IPS DF 4.7 (cell line): ENCODE measurements around the gene DENND5A.
"Not testable (repeated sequence)": the region's sequence is repeated elsewhere in the genome, so short reads cannot be mapped to it uniquely, and the experiment has no call there.

Source experiments
- DNase-seq: peaks from one replicate; pipeline ENCODE4 v3.0.0-alpha.2; 2013; ENCODE audit warnings: low spot score; ENCODE audit errors: extremely low read depth

The DENND5A gene

DNA sequence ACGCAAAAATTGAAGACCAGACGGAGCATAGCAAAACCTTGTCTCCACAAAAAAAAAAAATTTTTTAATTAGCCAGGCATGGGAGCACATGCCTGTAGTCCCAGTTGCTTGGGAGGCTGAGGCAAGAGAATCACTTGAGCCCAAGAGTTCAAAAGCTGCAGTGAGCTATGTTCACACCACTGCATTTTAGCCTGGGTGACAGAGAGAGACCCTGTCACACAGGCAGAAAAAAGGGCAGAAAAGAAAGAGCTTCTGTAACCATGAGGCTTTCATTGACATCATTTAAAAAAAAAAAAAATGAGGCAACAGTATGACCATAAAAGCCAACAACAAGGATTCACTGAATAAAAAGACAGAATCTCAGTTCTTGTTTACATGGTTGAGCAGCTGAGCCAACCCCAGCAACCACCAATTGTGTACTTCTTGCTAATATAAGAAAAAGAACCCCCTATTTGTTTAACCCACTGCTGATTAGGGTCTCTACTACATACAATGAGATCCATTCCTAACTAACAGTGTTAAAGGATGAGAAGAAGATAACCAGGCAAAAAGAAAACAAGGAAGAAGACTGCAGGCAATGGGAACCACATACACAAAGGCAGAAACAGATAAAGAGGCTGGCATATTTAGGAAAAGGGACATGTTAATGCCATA, 87.6 kb downstream of the DENND5A start:
- DNase-seq, result no peak

DNA sequence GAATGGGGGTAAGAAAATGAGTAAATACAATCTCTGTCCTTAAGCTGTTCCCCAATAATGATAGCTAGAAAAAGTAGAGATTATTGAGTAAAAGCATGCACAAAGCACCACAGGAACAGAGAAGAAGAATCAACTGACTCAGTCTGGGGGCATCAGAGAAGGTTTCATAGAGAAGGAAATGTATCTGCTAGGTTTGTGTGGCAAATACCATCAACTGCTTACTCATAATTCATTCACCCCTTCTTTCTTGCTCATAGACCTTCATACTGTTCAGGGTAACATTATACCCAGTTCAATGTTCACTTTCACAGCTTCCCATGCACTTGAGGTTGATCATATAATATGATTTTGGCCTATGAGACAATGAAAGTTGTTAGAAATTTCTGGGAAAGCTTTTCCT, 88.6 kb downstream of the DENND5A start:
- no peak for DNase-seq

DNA sequence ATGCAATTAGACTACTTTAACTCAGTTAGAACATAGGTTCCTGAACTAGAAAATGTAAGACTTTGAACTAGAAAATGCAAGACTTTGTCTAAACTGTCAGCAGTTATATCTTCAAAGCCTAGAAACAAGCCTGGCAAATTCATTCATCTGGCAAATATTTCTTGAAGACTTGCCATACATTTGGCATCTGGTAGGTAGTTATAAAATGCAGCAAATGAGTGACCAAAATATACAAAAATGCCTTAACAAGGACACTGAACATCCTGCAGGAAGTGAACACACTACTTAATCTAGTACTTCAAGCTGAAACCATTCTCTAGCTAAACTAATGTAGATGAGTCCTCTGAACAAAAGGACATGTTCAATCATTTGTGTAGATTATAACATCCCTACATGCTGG, 89.0 kb downstream of the DENND5A start:
- no peak for DNase-seq

DNA sequence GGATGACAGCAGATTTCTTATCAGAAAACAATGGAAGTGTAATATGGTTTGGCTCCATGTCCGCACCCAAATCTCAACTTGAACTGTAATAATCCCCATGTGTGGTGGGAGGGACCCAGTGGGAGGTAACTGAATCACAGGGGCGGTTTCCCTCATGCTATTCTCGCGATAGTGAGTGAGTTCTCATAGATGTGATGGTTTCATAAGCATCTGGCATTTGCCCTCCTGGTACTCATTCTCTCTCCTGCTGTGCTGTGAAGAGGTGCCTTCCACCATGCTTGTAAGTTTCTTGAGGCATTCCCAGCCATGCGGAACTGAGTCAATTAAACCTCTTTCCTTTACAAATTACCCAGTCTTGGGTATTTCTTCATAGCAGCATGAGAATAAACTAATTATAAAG, 92.8 kb downstream of the DENND5A start:
- no peak for DNase-seq

DNA sequence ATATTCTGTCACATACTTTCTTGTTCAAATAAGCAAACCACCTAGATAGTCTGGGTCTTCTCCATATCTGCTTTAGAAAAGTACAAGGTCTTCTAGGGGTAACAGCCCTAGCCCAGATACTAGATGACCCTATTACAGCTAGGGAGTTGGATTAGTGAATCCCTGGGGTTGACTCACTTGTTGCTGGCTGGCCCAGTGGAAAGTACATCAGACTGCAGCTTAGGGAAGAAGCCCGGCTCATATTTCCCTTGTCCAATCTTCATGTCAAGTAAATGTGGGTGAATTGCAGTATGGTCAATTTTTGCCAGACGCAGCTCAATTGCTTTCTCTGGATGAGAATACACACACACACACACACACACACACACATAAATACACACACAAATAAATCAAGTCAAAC, 94.7 kb downstream of the DENND5A start:
- no peak for DNase-seq

DNA sequence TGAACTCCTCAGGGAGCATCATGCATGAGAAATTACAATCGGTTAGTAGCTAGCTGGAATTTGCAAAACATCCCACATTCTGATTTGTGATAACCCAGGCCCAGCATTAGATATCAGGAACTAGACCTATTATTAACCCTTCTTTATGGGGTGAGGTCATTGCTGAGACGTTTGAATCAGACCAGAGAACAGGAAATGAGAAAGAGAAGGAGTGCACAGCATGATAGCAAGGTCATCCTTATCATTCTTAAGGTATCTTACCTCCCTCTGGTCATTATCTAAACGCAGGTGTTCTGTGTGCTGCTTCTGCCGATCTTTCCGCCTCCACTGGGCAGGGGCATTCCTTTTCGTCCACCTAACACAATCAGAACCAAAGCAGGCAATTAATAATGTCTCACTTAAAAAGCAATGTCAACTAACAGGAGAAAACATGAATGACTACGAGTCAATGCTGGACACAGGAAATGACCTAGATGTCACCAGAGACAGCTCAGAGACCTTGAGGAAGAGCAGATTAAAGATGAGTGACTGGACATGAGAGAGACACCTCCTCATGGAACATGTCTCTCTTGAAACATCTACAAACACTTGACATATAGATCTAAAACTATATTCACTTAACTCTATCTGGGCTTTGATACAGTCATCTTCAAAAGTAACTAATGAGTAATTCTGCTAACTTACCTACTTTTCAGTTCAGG, 95.4 kb downstream of the DENND5A start:
- DNase-seq, result no peak

DNA sequence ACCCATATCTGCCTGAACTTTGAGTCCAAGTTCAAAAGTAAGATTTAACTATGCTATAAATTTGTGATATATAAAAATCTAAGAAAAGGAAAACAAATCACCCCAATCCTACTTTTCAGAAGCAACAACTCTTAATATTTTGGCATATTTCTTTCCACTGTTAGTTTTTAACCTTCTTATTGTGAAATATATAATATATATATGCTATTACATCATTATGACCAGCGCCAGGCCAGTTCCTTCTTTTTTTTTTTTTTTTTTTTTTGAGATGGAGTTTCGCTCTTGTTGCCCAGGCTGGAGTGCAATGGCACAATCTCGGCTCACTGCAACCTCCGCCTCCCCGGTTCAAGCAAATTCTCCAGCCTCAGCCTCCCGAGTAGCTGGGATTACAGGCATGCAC, 103.2 kb downstream of the DENND5A start:
- not testable (repeated sequence) for DNase-seq

DNA sequence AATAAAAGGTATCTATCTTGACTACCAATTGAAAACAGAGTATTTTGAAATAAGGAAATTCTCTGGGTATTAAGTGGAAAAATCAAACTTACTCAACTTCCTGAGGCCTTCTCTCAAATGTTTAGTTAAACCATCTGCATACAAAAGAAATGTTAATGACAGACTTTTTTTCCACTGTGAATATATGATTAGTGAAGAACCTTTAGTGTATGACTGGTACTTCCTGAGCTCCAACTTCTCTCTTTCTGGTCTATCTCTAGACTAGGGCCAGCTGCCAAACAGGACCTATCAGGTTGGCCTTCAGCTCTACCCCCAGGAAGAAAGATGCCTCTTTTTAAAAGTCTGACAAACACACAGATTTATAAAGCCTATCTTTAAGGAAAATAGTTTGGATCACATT, 105.0 kb downstream of the DENND5A start:
- no peak for DNase-seq

DNA sequence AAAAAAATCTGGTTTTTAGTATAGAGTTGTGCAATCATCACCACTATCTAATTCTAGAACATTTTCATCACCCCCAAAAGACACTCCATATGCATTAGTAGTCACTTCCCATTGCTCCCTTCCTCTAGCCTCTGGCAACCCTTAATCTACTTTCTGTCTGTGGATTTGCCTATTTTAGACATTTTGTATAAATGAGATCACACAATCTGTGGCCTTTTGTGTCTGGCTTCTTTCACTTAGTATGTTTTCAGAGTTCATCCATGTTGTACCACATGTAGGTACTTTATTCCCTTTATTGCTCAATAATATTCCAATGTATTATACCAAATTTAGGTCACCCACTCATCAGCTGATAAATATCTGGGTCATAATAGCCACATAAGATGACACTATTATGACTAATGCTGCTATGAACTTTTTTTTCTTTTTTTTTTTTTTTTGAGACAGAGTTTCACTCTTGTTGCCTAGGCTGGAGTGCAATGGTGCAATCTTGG, 106.2 kb downstream of the DENND5A start:
- no peak for DNase-seq

DNA sequence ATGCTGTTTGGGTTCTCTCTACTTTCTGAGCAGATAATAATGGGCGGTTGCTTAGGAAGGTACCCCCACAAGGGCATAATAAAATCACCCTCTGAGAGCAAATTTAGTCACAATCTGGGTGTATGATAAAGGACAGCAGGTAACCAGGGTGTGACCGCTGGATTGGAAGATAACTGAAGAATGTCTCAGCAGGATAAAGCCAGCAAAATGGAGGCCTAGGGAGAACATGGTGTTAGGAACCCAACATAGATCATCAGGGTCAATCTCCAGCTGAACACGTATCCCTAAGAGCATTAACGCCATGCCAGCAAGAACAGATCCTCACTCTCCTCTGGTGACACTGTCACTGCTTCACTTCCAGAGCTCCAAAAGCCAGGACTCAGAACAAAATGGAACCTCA, 109.2 kb downstream of the DENND5A start:
- no peak for DNase-seq

DNA sequence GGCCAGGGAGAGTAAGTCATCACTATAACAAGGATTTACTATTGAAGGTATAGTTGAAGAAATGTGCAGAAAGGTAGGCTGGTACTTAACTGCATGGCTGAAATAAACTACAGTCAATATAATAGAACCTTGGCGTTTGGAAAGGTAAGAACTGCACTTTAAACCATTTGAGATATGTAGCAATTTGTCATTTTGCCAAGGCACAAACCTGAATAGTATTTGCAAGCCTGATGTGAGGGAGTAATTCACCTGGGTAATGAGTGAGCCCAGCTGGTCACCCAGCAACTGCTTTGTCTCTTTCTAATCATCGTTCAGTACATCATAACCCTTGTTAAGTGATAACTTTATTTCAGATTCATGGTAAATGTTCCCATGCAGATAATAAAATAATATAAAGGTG, 111.5 kb downstream of the DENND5A start:
- no peak for DNase-seq

DNA sequence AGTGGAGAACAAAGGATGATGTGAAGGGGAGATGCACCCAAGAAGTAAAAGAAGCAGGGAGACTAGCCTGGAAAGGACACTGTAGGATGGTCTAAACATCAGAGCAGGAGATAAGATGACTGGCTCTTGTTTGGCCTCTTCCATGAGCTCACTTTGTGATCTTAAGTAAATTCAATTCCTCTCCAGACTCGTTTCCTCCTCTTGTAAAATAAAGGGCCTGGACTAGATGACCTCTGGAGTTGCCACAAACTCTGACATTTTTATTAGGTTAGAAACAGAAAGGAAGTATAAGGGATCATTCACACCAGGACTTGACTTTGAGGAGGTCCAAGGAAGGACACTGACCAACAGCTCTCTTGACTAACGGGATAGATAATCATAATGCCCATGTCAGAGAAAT, 113.5 kb downstream of the DENND5A start:
- no peak for DNase-seq

DNA sequence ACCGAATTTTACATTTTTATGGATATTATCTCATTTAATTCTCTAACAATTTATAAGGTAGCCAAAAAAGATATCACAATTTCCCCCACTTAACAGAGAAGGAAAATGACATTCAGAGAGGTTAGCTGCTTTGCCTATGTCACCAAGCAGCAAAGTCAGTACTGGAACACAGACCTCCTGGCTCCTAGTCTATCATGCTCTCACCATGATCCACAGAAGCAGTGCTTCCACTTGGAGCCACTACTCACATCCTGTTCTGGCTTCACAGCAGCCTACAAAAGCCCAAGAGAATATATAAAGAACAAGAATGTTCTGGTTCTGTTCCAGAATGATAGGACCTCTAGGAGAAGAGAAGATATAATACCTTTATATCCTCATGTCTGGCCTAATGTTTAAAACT, 114.2 kb downstream of the DENND5A start:
- no peak for DNase-seq

DNA sequence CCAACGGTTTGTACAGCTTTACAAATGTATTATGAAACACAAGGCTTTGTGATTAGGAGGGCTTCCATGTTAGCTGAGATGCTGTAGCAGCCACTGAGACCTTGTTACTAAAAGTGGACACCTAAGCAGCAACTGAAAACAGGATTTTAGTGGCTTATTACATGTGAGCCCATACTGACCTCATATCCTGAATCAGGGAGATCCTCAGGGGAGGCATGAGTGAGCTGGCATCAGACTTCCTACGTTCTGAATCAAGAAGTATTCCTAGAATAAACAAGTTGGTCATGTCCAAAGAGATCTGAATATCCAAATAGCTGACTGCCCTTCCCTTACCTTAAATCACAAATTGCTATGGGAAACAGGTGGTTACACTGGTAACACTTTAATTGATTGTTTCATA, 114.6 kb downstream of the DENND5A start:
- DNase-seq, result no peak

DNA sequence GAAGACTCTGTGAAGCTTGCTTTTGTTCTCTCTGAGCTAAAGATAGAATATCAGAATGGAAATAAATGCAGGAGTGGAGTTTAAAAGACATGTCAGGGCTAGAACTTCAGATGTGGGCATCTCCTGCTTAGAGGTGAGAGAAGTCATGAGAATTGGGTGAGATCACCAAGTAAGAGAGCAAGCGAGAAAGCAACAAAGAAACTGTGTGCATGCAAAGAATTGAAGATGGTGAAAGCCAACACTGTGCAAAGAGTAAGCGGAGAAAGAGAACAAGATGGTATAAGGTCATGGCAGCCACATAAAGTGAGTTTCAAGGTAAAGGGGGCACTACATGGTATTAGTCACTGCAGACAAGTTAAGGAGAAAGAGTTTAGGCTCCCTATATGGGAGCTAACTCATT, 116.4 kb downstream of the DENND5A start:
- DNase-seq, result no peak

DNA sequence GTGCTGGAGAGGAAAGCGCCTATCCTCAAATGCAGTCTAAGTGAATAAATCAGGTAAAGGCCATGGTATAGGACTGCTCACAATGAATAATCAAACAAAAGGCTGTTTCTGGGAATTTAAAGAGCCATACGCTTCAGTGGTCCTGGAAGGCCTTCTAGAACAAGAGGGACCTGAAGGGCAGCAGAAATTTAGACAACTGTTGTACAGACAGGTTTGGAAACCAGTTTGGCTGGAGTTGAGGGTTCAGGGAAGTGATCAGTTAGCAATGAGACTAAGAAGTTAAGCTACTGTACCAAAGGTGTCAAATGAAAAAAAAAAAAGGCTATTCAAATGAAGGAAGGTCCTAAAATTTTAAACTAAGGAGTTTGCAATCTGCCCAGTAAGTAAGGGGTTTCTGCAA, 117.1 kb downstream of the DENND5A start:
- no peak for DNase-seq

DNA sequence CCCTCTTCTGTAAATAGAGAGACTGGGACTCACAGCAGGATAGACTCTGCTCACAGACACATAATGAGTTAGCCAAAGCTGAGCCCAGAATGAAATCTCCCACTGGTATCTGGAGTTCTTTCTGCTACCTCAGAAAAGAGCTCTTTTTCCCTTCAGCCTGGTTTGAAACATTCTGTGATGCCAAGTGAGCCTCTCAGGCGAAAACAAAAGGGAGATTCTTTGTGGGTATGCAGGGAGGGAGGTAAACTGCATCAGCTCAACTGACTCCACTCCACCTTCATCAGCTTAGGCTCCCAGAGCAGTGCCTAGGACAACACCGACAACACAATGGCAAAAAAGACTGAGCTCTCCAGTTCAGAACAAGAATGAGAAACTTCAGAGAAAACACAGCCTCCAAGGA, 118.7 kb downstream of the DENND5A start:
- DNase-seq, result no peak

DNA sequence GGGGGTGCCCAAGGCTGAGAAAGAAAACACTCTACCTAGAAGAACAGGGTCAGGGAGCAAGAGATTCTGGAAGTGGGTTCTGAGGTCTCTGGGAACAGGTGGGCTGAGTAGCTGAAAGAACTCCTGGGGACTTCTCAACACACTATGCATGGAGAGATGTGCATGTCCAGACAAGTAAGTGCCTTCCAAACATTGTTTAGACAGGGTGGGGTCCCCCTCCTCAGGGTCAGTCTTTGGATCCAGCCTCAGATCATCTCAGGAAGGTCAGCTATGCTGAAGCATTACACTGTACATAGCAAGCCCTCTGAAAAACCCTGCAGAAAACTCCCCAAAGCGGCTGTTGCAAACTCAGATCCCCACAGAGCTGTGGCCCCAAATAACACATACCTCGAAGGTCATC, 119.9 kb downstream of the DENND5A start:
- DNase-seq, result no peak

DNA sequence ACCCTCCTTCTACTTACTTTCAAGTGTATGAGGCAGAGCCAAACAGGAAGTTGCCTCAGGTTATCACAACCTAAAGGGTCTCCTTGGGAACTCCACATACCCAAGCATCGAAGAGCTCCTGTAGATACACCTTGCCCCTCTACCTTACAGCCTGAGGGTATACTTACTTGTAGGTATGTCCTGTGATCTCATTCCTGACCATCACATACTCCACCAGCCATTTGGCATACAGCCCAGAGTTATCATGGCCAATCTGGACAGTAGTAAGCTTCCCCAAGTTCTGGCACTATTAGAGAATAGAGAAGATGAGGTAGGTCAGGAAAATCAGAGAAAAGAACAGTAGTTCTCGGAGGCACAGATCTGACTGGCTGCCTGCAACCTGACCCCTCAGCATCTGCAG, 120.3 kb downstream of the DENND5A start:
- DNase-seq, result no peak

DNA sequence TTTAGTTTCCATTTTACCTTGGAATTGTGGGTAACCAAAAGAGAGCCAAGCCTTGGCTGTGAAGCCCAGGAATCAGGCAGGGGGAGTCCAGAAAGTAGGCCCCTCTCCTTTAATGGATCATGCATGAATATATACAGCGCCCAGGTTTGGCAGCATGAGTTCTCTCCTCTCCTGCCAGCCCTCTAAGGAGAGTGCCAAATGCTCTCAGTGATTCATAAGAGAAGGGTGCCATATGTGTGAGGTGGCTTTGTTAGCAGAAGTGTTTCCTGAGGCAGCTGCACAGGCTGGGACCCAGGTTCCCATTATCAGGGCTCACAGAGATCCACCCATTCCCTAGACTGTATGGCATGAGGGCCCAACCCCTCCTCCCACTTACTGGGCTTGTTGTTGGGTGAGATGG, 121.4 kb downstream of the DENND5A start:
- DNase-seq, result no peak

DNA sequence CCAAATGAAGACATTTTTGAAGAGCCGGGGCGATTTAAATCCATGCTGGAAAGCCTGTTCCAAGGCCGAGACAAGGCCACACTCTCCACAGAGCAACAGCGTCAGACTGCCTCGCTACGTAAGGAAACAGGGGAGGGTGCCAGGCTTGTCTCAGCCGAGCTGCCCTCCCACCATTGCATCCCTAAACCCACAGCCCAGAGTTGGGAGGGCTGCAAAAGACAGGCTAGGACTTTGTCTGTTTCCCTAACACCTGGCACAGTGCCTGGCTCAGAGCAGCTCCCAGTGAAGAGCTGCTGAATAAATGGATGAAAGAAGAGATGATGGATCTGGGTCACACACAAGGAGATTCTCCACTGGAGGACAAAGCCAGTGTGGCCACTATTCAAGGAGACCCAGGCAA, 122.4 kb downstream of the DENND5A start:
- no peak for DNase-seq

DNA sequence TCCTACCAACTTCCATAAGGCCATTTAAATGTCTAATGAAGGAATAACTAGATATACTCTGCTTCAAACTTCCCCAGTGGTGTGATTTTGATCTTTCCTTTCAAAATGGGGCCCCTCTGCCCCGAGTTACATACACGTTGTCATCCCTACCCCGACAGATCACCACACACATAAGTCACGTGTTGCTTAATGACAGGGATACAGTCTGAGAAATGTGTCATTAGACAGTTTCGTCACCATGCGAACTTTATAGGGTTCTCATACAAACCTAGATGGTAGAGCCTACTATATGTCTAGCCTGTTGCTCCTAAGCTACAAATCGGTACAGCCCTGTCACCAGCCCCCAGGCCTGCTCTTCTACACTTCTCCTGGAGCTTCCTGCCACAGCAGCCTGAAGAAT, 124.0 kb downstream of the DENND5A start:
- no peak for DNase-seq

DNA sequence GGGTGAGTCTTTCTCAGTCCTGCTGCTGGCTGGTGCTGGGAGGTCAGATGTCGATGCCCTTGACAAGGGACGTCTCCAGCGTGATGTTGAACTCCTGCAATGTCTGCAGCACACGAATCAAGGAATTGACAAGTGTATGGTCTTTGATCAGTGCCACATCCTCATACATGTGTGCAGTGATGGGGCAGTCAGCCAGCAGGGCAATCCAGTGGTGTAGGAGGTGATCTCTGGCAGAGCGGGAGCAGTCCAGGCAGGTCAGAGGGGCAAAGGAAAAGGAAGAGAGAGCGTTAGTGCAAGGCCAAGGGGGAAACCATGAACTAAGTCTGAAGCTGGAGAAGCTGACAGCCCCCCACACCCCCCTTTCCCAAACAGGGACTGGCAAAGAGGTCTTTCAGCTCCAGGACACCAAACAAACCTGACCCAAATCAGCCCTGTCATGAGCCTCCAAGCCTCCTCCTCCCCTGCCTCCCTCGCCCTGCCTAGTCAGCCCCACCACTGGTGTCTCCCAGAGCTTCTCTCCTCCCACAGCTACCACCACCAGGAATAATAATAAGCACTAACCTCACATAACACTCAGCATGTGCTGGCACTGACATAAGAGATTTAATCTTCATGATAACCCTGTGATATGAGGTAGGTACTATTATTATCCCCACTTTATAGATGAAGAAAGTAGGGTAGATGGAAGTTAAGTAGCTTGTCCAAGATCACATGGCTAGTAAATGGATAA, 125.4 kb downstream of the DENND5A start:
- no peak for DNase-seq
